ENCODE measurements around the gene MGLL. TPM values are rescaled to one million over a fixed set of nuclear protein-coding genes. Genes with fewer than 3 reads are reported as not detected.

The MGLL gene
- total RNA-seq, 1 experiment from 2014 or later, result 0.94 TPM

DNA sequence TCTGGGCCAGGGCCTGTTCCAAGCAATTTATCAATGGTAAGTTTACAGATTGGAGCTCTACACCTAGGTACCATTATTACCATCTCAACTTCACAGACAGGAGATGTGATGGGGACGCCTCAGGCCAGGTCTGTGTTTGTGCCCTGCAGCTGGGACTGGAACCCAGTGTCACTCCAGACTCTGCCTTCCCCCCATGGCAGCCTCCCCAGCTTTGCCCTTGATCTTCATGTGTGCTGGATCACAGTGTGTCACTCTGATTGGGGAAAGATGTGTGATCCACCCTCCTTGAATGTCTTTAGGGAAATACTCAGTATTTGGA, 59.6 kb downstream of the MGLL start:
- ChIA-PET CTCF (interaction anchor here (1.2 to 1.9 kb wide), 2 partner anchors 83 to 188 kb away, joined by 3 to 6 read pairs; no protein-coding TSS in a partner anchor), POLR2A (no interaction called here)
- no peak overlapping the region for H3K27ac Mint-ChIP-seq
- no peak overlapping the region for H3K4me3 Mint-ChIP-seq
- H3K27me3 Mint-ChIP-seq (ENCODE audit: low read depth), result no peaks in the 10 kb centered on the region
- ATAC-seq (no peak), DNase-seq (ENCODE audit: low spot score) (no peak)
- H3K9me3 Mint-ChIP-seq, result no peaks in the 10 kb centered on the region
- H3K4me1 Mint-ChIP-seq, result peaks cover 2% of the 10 kb centered on the region; the same call in 1 of the 2 replicates
- TF ChIP-seq ETV6 (CRISPR knock-in tag; IDR thresholded peaks at IDR 0.05) (no peak), TEAD4 (CRISPR knock-in tag; IDR thresholded peaks at IDR 0.05) (no peak), CREM (CRISPR knock-in tag; IDR thresholded peaks at IDR 0.05) (no peak), NR2C2 (CRISPR knock-in tag; IDR thresholded peaks at IDR 0.05) (no peak), ZBTB21 (CRISPR knock-in tag; IDR thresholded peaks at IDR 0.05; ENCODE audit: borderline replicate concordance) (no peak), KAT7 (CRISPR knock-in tag; IDR thresholded peaks at IDR 0.05; ENCODE audit: borderline replicate concordance) (no peak), RORB (CRISPR knock-in tag; IDR thresholded peaks at IDR 0.05) (no peak)
- H3K36me3 Mint-ChIP-seq, result no peaks in the 10 kb centered on the region

DNA sequence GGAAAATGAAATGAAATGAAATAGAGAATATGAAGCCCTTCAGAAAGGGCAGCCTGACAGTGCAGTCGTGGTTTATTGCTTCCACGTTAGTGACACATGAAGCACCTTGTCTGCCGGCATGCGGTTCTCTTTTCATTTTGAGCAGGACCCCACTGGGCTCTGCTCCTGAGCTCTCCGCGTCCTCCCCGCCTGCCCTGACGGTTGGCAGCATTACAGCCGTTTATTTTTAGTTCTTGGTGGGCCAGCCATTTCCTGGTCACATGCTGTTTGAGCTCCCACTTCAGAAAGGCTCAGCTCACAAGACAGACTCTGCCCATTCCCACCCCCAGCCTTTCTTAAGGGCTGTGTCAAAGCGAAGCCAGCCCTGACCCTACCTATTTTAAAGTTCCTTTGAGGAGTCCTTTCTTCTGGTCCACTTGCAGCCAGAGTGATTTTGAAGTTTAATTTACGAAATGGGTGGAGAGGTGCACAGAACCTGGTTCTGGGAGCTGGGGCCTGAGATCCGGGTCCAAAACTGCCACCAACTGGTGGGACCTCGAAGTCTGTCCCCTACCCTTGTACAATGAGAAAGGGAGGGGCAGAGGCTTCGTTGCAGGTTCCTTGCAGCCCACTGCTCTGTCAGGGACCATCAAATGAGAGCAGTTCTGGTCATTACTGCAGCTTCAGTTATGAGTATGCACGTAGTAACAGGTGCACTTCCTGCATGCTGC, 60.1 kb downstream of the MGLL start:
- ATAC-seq, result no peak
- no peak overlapping the region for H3K4me3 Mint-ChIP-seq
- TF ChIP-seq ZNF138 (CRISPR knock-in tag; conservative IDR thresholded peaks at IDR 0.05), result no peak
- TF ChIP-seq, protein P1, sequence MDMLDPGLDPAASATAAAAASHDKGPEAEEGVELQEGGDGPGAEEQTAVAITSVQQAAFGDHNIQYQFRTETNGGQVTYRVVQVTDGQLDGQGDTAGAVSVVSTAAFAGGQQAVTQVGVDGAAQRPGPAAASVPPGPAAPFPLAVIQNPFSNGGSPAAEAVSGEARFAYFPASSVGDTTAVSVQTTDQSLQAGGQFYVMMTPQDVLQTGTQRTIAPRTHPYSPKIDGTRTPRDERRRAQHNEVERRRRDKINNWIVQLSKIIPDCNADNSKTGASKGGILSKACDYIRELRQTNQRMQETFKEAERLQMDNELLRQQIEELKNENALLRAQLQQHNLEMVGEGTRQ (CRISPR knock-in tag; IDR thresholded peaks at IDR 0.05), result no peak
- no peak for TF ChIP-seq RELA (CRISPR knock-in tag; IDR thresholded peaks at IDR 0.05; ENCODE audit: borderline replicate concordance)
- no peak for TF ChIP-seq IRF2 (CRISPR knock-in tag; IDR thresholded peaks at IDR 0.05; ENCODE audit: borderline replicate concordance, low read depth)
- no peak for TF ChIP-seq ATF1 (CRISPR knock-in tag; IDR thresholded peaks at IDR 0.05)
- TF ChIP-seq, protein P2, sequence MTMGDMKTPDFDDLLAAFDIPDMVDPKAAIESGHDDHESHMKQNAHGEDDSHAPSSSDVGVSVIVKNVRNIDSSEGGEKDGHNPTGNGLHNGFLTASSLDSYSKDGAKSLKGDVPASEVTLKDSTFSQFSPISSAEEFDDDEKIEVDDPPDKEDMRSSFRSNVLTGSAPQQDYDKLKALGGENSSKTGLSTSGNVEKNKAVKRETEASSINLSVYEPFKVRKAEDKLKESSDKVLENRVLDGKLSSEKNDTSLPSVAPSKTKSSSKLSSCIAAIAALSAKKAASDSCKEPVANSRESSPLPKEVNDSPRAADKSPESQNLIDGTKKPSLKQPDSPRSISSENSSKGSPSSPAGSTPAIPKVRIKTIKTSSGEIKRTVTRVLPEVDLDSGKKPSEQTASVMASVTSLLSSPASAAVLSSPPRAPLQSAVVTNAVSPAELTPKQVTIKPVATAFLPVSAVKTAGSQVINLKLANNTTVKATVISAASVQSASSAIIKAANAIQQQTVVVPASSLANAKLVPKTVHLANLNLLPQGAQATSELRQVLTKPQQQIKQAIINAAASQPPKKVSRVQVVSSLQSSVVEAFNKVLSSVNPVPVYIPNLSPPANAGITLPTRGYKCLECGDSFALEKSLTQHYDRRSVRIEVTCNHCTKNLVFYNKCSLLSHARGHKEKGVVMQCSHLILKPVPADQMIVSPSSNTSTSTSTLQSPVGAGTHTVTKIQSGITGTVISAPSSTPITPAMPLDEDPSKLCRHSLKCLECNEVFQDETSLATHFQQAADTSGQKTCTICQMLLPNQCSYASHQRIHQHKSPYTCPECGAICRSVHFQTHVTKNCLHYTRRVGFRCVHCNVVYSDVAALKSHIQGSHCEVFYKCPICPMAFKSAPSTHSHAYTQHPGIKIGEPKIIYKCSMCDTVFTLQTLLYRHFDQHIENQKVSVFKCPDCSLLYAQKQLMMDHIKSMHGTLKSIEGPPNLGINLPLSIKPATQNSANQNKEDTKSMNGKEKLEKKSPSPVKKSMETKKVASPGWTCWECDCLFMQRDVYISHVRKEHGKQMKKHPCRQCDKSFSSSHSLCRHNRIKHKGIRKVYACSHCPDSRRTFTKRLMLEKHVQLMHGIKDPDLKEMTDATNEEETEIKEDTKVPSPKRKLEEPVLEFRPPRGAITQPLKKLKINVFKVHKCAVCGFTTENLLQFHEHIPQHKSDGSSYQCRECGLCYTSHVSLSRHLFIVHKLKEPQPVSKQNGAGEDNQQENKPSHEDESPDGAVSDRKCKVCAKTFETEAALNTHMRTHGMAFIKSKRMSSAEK (CRISPR knock-in tag; IDR thresholded peaks at IDR 0.05; ENCODE audit: borderline replicate concordance), result no peak
- ChIA-PET POLR2A (no interaction called here), CTCF (interaction anchor here (1.2 kb wide), 1 partner anchor 187 kb away, joined by 3 read pairs; no protein-coding TSS in a partner anchor)
- no peak for DNase-seq (ENCODE audit: low spot score)
- H3K36me3 Mint-ChIP-seq, result no peaks in the 10 kb centered on the region
- H3K4me1 Mint-ChIP-seq, result peaks cover 2% of the 10 kb centered on the region; the same call in 1 of the 2 replicates
- H3K27me3 Mint-ChIP-seq (ENCODE audit: low read depth), result no peaks in the 10 kb centered on the region
- H3K9me3 Mint-ChIP-seq, result no peaks in the 10 kb centered on the region
- no peak overlapping the region for H3K27ac Mint-ChIP-seq

DNA sequence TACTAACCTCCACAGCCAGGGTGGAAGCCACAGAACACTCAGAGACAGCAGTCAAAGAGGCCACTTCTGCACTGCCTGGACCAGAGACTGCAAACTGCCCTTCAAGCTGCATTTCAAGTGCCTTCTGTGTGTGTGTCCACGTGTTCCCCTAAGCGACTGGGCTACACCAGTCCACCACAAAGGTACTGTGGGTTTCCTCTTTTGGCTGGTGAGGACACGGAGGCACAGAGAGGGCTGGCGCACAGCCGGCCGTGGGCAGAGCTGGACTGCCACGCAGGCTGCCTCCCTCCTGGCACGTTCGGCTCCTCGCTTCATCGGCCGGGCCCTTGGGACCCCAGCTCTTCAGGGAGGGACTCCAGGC, 60.9 kb downstream of the MGLL start:
- H3K27me3 Mint-ChIP-seq (ENCODE audit: low read depth), result no peaks in the 10 kb centered on the region
- ChIA-PET POLR2A (no interaction called here), CTCF (interaction anchor here (1.1 kb wide), 1 partner anchor 65 kb away, joined by 3 read pairs; no protein-coding TSS in a partner anchor)
- no peaks in the 10 kb centered on the region for H3K36me3 Mint-ChIP-seq
- no peak overlapping the region for H3K4me3 Mint-ChIP-seq
- peaks cover 2% of the 10 kb centered on the region; the same call in 1 of the 2 replicates for H3K4me1 Mint-ChIP-seq
- TF ChIP-seq, protein P3, sequence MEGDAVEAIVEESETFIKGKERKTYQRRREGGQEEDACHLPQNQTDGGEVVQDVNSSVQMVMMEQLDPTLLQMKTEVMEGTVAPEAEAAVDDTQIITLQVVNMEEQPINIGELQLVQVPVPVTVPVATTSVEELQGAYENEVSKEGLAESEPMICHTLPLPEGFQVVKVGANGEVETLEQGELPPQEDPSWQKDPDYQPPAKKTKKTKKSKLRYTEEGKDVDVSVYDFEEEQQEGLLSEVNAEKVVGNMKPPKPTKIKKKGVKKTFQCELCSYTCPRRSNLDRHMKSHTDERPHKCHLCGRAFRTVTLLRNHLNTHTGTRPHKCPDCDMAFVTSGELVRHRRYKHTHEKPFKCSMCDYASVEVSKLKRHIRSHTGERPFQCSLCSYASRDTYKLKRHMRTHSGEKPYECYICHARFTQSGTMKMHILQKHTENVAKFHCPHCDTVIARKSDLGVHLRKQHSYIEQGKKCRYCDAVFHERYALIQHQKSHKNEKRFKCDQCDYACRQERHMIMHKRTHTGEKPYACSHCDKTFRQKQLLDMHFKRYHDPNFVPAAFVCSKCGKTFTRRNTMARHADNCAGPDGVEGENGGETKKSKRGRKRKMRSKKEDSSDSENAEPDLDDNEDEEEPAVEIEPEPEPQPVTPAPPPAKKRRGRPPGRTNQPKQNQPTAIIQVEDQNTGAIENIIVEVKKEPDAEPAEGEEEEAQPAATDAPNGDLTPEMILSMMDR (IDR thresholded peaks at IDR 0.05), result no peak
- no peak for TF ChIP-seq ZNF263 (CRISPR knock-in tag; IDR thresholded peaks at IDR 0.05; ENCODE audit: low read depth)
- TF ChIP-seq CBFB (CRISPR knock-in tag; IDR thresholded peaks at IDR 0.05; ENCODE audit: low read depth), result no peak
- no peak for TF ChIP-seq SMAD4 (CRISPR knock-in tag; IDR thresholded peaks at IDR 0.05)
- no peak for TF ChIP-seq ZNF423 (CRISPR knock-in tag; IDR thresholded peaks at IDR 0.05)
- TF ChIP-seq JAZF1 (CRISPR knock-in tag; IDR thresholded peaks at IDR 0.05), result no peak
- TF ChIP-seq, protein P4, sequence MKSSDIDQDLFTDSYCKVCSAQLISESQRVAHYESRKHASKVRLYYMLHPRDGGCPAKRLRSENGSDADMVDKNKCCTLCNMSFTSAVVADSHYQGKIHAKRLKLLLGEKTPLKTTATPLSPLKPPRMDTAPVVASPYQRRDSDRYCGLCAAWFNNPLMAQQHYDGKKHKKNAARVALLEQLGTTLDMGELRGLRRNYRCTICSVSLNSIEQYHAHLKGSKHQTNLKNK (CRISPR knock-in tag; IDR thresholded peaks at IDR 0.05), result no peak
- H3K27ac Mint-ChIP-seq, result no peak overlapping the region
- ATAC-seq (no peak), DNase-seq (ENCODE audit: low spot score) (no peak)
- H3K9me3 Mint-ChIP-seq, result 0 out of 2 replicates have a peak, but pooled peaks cover 3% of the 10 kb centered on the region
